Measurements from ENCODE around the gene ZBTB46. TPM values are rescaled to one million over a fixed set of nuclear protein-coding genes. Genes with fewer than 3 reads are reported as not detected.

The ZBTB46 gene
- total RNA-seq, 1 experiment from 2014 or later, result 2.5 TPM

DNA sequence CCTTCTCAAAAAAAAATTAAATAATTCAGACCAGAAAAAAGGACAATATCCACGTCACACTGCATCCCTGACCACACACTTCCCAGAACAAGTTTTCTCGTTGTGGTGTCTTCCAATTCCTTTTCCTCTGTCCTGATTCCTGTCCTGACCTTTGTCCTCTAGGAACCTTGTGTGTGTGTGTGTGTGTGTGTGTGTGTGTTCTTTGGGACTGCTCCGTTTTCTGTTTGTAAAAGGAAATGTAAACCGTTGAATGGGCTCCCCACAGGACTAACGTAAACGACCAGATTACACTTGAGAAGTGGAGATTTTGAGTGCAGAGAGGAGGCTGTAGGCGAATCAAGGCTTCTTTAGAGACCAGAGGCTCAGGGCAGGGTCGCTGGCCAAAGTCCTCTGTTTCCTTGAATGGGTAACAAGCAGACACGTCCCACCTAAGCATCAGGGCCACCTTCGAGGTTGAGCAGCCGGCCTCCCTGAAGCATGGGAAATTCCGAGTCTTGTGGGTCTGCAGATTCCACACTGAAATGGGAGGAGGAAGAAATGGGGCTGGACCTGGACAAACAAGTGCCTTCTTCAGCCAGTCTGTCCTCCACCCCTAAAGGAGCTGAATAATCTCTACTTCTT, 7.3 kb downstream of the ZBTB46 start:
- intact Hi-C loops (cut with micrococcal nuclease; ENCODE audit: unreplicated experiment), result no loop called here
- no peak for DNase-seq
- Mint-ChIP-seq H3K36me3 (ENCODE audit: insufficient read depth, unreplicated experiment) (no peaks in the 10 kb centered on the region), H3K4me3 (ENCODE audit: low read depth, unreplicated experiment) (no peak overlapping the region), H3K27me3 (ENCODE audit: unreplicated experiment) (peaks cover 87% of the 10 kb centered on the region), H3K9me3 (ENCODE audit: low read depth, unreplicated experiment) (no peaks in the 10 kb centered on the region), H3K4me1 (ENCODE audit: low read depth, unreplicated experiment) (no peaks in the 10 kb centered on the region), H3K27ac (ENCODE audit: unreplicated experiment) (no peak overlapping the region)
- no TSS peak for BruUV-seq (replicated peaks)
- TF ChIP-seq CTCF (IDR thresholded peaks at IDR 0.05; ENCODE audit: unreplicated experiment), result no peak
- CTCF ChIA-PET, result no interaction called here

DNA sequence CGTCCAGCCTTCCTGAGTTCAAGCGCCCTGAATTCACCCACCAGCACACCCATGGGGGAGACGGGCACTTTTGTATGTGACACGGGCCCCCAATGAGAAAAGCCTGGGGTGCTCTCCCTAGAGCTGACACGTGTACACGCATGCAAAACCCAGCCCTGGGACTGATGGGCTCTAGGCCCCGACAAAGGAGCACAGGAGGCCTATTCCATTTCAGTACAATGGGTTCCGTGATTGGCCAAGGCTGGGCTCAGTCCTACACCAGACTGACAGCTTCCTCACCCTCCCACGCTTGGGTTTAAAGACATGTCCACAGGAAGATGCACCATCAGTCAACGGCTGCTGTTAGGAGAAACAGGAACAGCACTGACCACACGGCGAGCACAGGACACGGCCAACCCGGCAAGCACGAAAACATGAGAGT, 8.8 kb downstream of the ZBTB46 start:
- no peaks in the 10 kb centered on the region for H3K36me3 Mint-ChIP-seq (ENCODE audit: insufficient read depth, unreplicated experiment)
- no peaks in the 10 kb centered on the region for H3K4me1 Mint-ChIP-seq (ENCODE audit: low read depth, unreplicated experiment)
- no peaks in the 10 kb centered on the region for H3K9me3 Mint-ChIP-seq (ENCODE audit: low read depth, unreplicated experiment)
- H3K27ac Mint-ChIP-seq (ENCODE audit: unreplicated experiment), result no peak overlapping the region
- intact Hi-C loops (cut with micrococcal nuclease; ENCODE audit: unreplicated experiment), result no loop called here
- no TSS peak for BruUV-seq (replicated peaks)
- no peak overlapping the region for H3K4me3 Mint-ChIP-seq (ENCODE audit: low read depth, unreplicated experiment)
- CTCF ChIA-PET, result no interaction called here
- peaks cover 76% of the 10 kb centered on the region for H3K27me3 Mint-ChIP-seq (ENCODE audit: unreplicated experiment)
- no peak for TF ChIP-seq CTCF (IDR thresholded peaks at IDR 0.05; ENCODE audit: unreplicated experiment)
- DNase-seq, result no peak

DNA sequence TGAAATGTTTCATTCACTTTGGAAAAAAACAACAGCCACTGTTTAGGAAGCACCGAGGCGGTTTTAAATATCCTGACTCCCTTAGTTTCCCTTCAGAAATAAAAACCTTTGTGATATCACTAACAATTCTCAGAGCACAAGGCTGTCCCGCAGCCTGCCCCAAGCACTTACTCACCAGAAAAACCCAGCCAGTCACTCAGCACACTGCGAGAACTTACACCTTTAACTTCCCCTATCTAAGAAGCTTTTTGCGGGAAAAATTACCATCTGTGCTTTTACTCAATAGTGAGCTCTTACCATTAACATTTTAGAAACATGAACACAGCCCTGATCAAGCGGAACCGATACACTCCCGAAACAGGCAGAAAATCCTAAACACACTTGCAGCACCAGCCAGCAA, 9.3 kb downstream of the ZBTB46 start:
- Mint-ChIP-seq H3K4me1 (ENCODE audit: low read depth, unreplicated experiment) (no peaks in the 10 kb centered on the region), H3K9me3 (ENCODE audit: low read depth, unreplicated experiment) (no peaks in the 10 kb centered on the region), H3K27ac (ENCODE audit: unreplicated experiment) (no peak overlapping the region), H3K4me3 (ENCODE audit: low read depth, unreplicated experiment) (no peak overlapping the region), H3K36me3 (ENCODE audit: insufficient read depth, unreplicated experiment) (no peaks in the 10 kb centered on the region), H3K27me3 (ENCODE audit: unreplicated experiment) (peaks cover 71% of the 10 kb centered on the region)
- BruUV-seq (replicated peaks), result no TSS peak
- no peak for DNase-seq
- intact Hi-C loops (cut with micrococcal nuclease; ENCODE audit: unreplicated experiment), result no loop called here
- TF ChIP-seq CTCF (IDR thresholded peaks at IDR 0.05; ENCODE audit: unreplicated experiment), result no peak
- CTCF ChIA-PET, result no interaction called here

- CTCF ChIA-PET, result no interaction called here
- Mint-ChIP-seq H3K4me1 (ENCODE audit: low read depth, unreplicated experiment) (no peaks in the 10 kb centered on the region), H3K27me3 (ENCODE audit: unreplicated experiment) (peaks cover 48% of the 10 kb centered on the region), H3K36me3 (ENCODE audit: insufficient read depth, unreplicated experiment) (no peaks in the 10 kb centered on the region), H3K4me3 (ENCODE audit: low read depth, unreplicated experiment) (no peak overlapping the region), H3K27ac (ENCODE audit: unreplicated experiment) (no peak overlapping the region), H3K9me3 (ENCODE audit: low read depth, unreplicated experiment) (no peaks in the 10 kb centered on the region)
- no peak for TF ChIP-seq CTCF (IDR thresholded peaks at IDR 0.05; ENCODE audit: unreplicated experiment)
- no peak for DNase-seq
- intact Hi-C loops (cut with micrococcal nuclease; ENCODE audit: unreplicated experiment), result no loop called here
- no TSS peak for BruUV-seq (replicated peaks)
These were observed 11.7 kb downstream of the ZBTB46 start for GRCh38 chr20:63819224-63819921.

Data from Calu3 (cell line).